Tibial nerve (tissue), 3 donors: ENCODE results near the gene ACOT13.

Experiments
- CTCF ChIP-seq, 5 experiments: fragments of 200-600 bp in 3 of 5; fragments of 450-650 bp in 2 of 5; sonication (generic) in 3 of 5; IDR thresholded peaks; one replicate each; pipeline ENCODE4 v1.5.1; 2016 to 2019; ENCODE audit warnings: antibody characterized with exemption in 5 of 5, mild to moderate bottlenecking in 3 of 5, moderate library complexity in 2 of 5
- POLR2A ChIP-seq, 2 donors: fragments of 450-650 bp; IDR thresholded peaks; one replicate each; pipeline ENCODE4 v1.6.1; 2017; ENCODE audit warnings: antibody characterized with exemption in 2 of 2, mild to moderate bottlenecking in 2 of 2, moderate library complexity in 2 of 2

GRCh38 chr6:24683297-24684296, 16.7 kb downstream of the ACOT13 start:
- no peak for TF ChIP-seq CTCF (IDR thresholded peaks at IDR 0.05)
- TF ChIP-seq POLR2A (IDR thresholded peaks at IDR 0.05) = no peak
